ENCODE data around the gene JAM2. TPM values are rescaled to one million over a fixed set of nuclear protein-coding genes. Genes with fewer than 3 reads are reported as not detected.

JAM2 gene
- polyA plus RNA-seq, 3 donors, result 9.7 to 10.7 (median 10.6) TPM

- DNase-seq, result no peak
Measured at GRCh38 chr21:25760677-25761076, 121.6 kb downstream of the JAM2 start.

GRCh38 chr21:25764065-25764464, 125.0 kb downstream of the JAM2 start:
- DNase-seq, result no peak

Other genes starting within 250 kb of the JAM2 start
- gene MRPL39, start 31.8 kb upstream of the JAM2 start, polyA plus RNA-seq (ENCODE audit: insufficient read length in 3 of 3), result 10 to 100 TPM; 36.2 to 43.0 (median 37.9) TPM
- 100 to 1,000 TPM; 200 to 260 (median 210) TPM for gene ATP5PF, start 95.6 kb downstream of the JAM2 start, polyA plus RNA-seq (ENCODE audit: insufficient read length in 3 of 3)
- 10 to 100 TPM; 37.2 to 43.4 (median 39.8) TPM for gene GABPA, start 95.7 kb downstream of the JAM2 start, polyA plus RNA-seq (ENCODE audit: insufficient read length in 3 of 3)